Measurements from ENCODE around the gene CPNE4. TPM values are rescaled to one million over a fixed set of nuclear protein-coding genes. Genes with fewer than 3 reads are reported as not detected.

CPNE4 gene
- total RNA-seq, 1 donor from 2014 or later, result 2.7 TPM

GRCh38 chr3:131962982-131963381 is 71.8 kb downstream of the CPNE4 start:
- DNase-seq, result no peak
- Mint-ChIP-seq H3K27me3 (ENCODE audit: unreplicated experiment) (peaks cover 2% of the 10 kb centered on the region), H3K9me3 (ENCODE audit: unreplicated experiment) (peaks cover 4% of the 10 kb centered on the region), H3K4me3 (ENCODE audit: unreplicated experiment) (no peak overlapping the region), H3K36me3 (ENCODE audit: unreplicated experiment) (peaks cover 15% of the 10 kb centered on the region), H3K4me1 (ENCODE audit: low read depth, unreplicated experiment) (no peaks in the 10 kb centered on the region), H3K27ac (ENCODE audit: unreplicated experiment) (no peak overlapping the region)
- TF ChIP-seq CTCF (IDR thresholded peaks at IDR 0.05; ENCODE audit: partially characterized antibody, unreplicated experiment), result no peak

- H3K4me1 Mint-ChIP-seq (ENCODE audit: low read depth, unreplicated experiment), result no peaks in the 10 kb centered on the region
- no peak for DNase-seq
- H3K27me3 Mint-ChIP-seq (ENCODE audit: unreplicated experiment), result no peaks in the 10 kb centered on the region
- peaks cover 3% of the 10 kb centered on the region for H3K36me3 Mint-ChIP-seq (ENCODE audit: unreplicated experiment)
- no peak overlapping the region for H3K27ac Mint-ChIP-seq (ENCODE audit: unreplicated experiment)
- no peaks in the 10 kb centered on the region for H3K9me3 Mint-ChIP-seq (ENCODE audit: unreplicated experiment)
- no peak overlapping the region for H3K4me3 Mint-ChIP-seq (ENCODE audit: unreplicated experiment)
- no peak for TF ChIP-seq CTCF (IDR thresholded peaks at IDR 0.05; ENCODE audit: partially characterized antibody, unreplicated experiment)
Measured at GRCh38 chr3:131960324-131960723, 74.5 kb downstream of the CPNE4 start.

GRCh38 chr3:131957980-131958379 is 76.8 kb downstream of the CPNE4 start:
- peaks cover 4% of the 10 kb centered on the region for H3K9me3 Mint-ChIP-seq (ENCODE audit: unreplicated experiment)
- no peak overlapping the region for H3K27ac Mint-ChIP-seq (ENCODE audit: unreplicated experiment)
- no peak for DNase-seq
- H3K4me1 Mint-ChIP-seq (ENCODE audit: low read depth, unreplicated experiment), result no peaks in the 10 kb centered on the region
- H3K27me3 Mint-ChIP-seq (ENCODE audit: unreplicated experiment), result no peaks in the 10 kb centered on the region
- no peak for TF ChIP-seq CTCF (IDR thresholded peaks at IDR 0.05; ENCODE audit: partially characterized antibody, unreplicated experiment)
- no peaks in the 10 kb centered on the region for H3K36me3 Mint-ChIP-seq (ENCODE audit: unreplicated experiment)
- H3K4me3 Mint-ChIP-seq (ENCODE audit: unreplicated experiment), result no peak overlapping the region

DNA sequence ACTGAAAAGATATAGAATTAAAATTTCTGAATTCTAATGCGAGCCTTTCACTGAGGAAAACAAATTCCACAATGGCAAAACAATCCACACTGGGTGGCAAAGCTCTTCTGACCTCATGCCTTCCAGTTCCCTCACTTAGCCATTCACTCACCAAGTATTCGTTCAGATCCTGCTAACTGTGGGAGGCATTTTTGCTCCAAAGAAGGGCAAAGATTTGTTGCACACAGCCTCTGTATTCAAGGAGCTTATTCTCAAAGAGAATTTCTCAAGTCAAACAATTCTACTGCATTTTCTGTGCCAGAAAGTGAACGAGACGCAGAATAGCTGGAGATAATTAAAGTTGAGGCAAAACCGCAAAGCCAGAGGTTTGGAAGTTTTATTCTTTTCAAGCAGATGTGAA is 77.3 kb downstream of the CPNE4 start:
- no peak for DNase-seq
- Mint-ChIP-seq H3K9me3 (ENCODE audit: unreplicated experiment) (peaks cover 4% of the 10 kb centered on the region), H3K27ac (ENCODE audit: unreplicated experiment) (no peak overlapping the region), H3K27me3 (ENCODE audit: unreplicated experiment) (no peaks in the 10 kb centered on the region), H3K4me1 (ENCODE audit: low read depth, unreplicated experiment) (no peaks in the 10 kb centered on the region), H3K36me3 (ENCODE audit: unreplicated experiment) (no peaks in the 10 kb centered on the region), H3K4me3 (ENCODE audit: unreplicated experiment) (no peak overlapping the region)
- TF ChIP-seq CTCF (IDR thresholded peaks at IDR 0.05; ENCODE audit: partially characterized antibody, unreplicated experiment), result no peak

DNA sequence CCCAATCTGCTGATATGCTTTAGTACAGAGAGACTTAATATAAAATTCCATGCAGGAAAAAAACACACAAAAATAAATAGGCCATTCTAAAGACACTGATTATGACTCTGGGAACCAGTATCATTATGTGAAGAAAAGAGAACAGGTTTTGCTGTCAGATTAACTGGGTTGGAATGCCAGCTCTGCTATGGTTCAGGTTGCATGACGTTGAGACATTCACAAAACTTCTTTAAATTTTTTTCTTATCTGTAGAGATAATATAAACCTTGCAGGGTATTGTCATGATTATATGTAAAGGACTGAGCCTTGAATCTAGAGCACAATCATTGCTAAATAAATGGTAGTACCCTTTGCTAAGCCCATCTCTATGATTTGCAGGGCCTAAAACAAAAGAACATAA is 86.0 kb downstream of the CPNE4 start:
- Mint-ChIP-seq H3K36me3 (ENCODE audit: unreplicated experiment) (no peaks in the 10 kb centered on the region), H3K4me1 (ENCODE audit: low read depth, unreplicated experiment) (no peaks in the 10 kb centered on the region), H3K9me3 (ENCODE audit: unreplicated experiment) (peaks cover 4% of the 10 kb centered on the region), H3K27me3 (ENCODE audit: unreplicated experiment) (peaks cover 2% of the 10 kb centered on the region), H3K27ac (ENCODE audit: unreplicated experiment) (no peak overlapping the region), H3K4me3 (ENCODE audit: unreplicated experiment) (no peak overlapping the region)
- no peak for TF ChIP-seq CTCF (IDR thresholded peaks at IDR 0.05; ENCODE audit: partially characterized antibody, unreplicated experiment)
- DNase-seq, result no peak

All from glutamatergic neuron (in vitro differentiated cells).